H9 (cell line): ENCODE results near the gene CSF1. TPM values are rescaled to one million over a fixed set of nuclear protein-coding genes. Genes with fewer than 3 reads are reported as not detected.

ENCODE experiments used
- DNase-seq: peaks from one replicate; pipeline ENCODE4 v3.0.0-alpha.2; 2017
- H2AFZ ChIP-seq: one replicate; pipeline ENCODE4 v1.6.1; 2013; ENCODE audit warnings: mild to moderate bottlenecking, low read length, control low read depth, moderate library complexity
- H2AK5ac ChIP-seq: 2 replicates; pipeline ENCODE4 v1.6.1; 2013; ENCODE audit warnings: low read length, control low read depth, mixed read lengths; ENCODE audit not compliant: insufficient read length
- H2BK120ac ChIP-seq: one replicate; pipeline ENCODE4 v1.6.1; 2013; ENCODE audit warnings: low read depth, mild to moderate bottlenecking, low read length, control low read depth, inconsistent platforms; ENCODE audit not compliant: poor library complexity, severe bottlenecking
- H2BK12ac ChIP-seq: 2 replicates; pipeline ENCODE4 v1.6.1; 2013; ENCODE audit warnings: low read length, control low read depth, mixed read lengths, low read depth; ENCODE audit not compliant: insufficient read length
- H2BK15ac ChIP-seq: 2 replicates; pipeline ENCODE4 v1.6.1; 2013; ENCODE audit warnings: low read depth, low read length, control low read depth
- H2BK20ac ChIP-seq: one replicate; pipeline ENCODE4 v1.6.1; 2013; ENCODE audit warnings: low read depth, mild to moderate bottlenecking, low read length, control low read depth, inconsistent platforms; ENCODE audit not compliant: poor library complexity, severe bottlenecking
- H2BK5ac ChIP-seq: 2 replicates; pipeline ENCODE4 v1.6.1; 2013; ENCODE audit warnings: low read length, control low read depth, mixed read lengths; ENCODE audit not compliant: insufficient read length
- H3K14ac ChIP-seq: 2 replicates; pipeline ENCODE4 v1.6.1; 2013; ENCODE audit warnings: low read length, control low read depth; ENCODE audit not compliant: insufficient read depth
- H3K18ac ChIP-seq: 2 replicates; pipeline ENCODE4 v1.6.1; 2013; ENCODE audit warnings: low read depth, mild to moderate bottlenecking, mixed read lengths, low read length, control low read depth; ENCODE audit not compliant: insufficient read length
- H3K23ac ChIP-seq: 2 replicates; pipeline ENCODE4 v1.6.1; 2013; ENCODE audit warnings: low read length, control low read depth, mixed read lengths, low read depth; ENCODE audit not compliant: insufficient read length
- H3K23me2 ChIP-seq: 2 replicates; pipeline ENCODE4 v1.6.1; 2013; ENCODE audit warnings: low read depth, mild to moderate bottlenecking, mixed read lengths, low read length, control low read depth; ENCODE audit not compliant: insufficient read length, poor library complexity, severe bottlenecking
- H3K27ac ChIP-seq: 2 replicates; pipeline ENCODE4 v1.5.1; 2013; ENCODE audit warnings: low read length, control low read depth, mixed read lengths, low read depth; ENCODE audit not compliant: insufficient read length
- H3K27me3 ChIP-seq: 2 replicates; pipeline ENCODE4 v1.6.1; 2013; ENCODE audit warnings: low read length, control low read depth, inconsistent platforms; ENCODE audit not compliant: insufficient read depth
- H3K4ac ChIP-seq: 2 replicates; pipeline ENCODE4 v1.6.1; 2013; ENCODE audit warnings: low read depth, mild to moderate bottlenecking, control low read depth, inconsistent platforms, low read length, moderate library complexity
- H3K4me1 ChIP-seq: 2 replicates; pipeline ENCODE4 v1.6.1; 2013; ENCODE audit warnings: low read length, control low read depth, inconsistent platforms; ENCODE audit not compliant: insufficient read depth
- H3K4me2 ChIP-seq: 2 replicates; pipeline ENCODE4 v1.6.1; 2013; ENCODE audit warnings: low read length, control low read depth, mixed read lengths; ENCODE audit not compliant: insufficient read length, insufficient read depth
- H3K56ac ChIP-seq: 2 replicates; pipeline ENCODE4 v1.6.1; 2013; ENCODE audit warnings: low read depth, mild to moderate bottlenecking, mixed read lengths, low read length, control low read depth; ENCODE audit not compliant: insufficient read length
- H3K79me1 ChIP-seq: 2 replicates; pipeline ENCODE4 v1.6.1; 2013; ENCODE audit warnings: low read depth, mild to moderate bottlenecking, moderate library complexity, low read length, control low read depth, inconsistent platforms; ENCODE audit not compliant: insufficient read depth, poor library complexity, severe bottlenecking
- H3K79me2 ChIP-seq: 2 replicates; pipeline ENCODE4 v1.6.1; 2013; ENCODE audit warnings: low read length, control low read depth, inconsistent platforms; ENCODE audit not compliant: insufficient read depth
- H3K9ac ChIP-seq: 2 replicates; pipeline ENCODE4 v1.6.1; 2013; ENCODE audit warnings: low read length, control low read depth, mixed read lengths; ENCODE audit not compliant: insufficient read length; ENCODE audit errors: extremely low read depth
- H3K9me3 ChIP-seq: one replicate; pipeline ENCODE4 v1.6.1; 2013; ENCODE audit warnings: low read depth, low read length, inconsistent platforms; ENCODE audit not compliant: control insufficient read depth
- H3T11ph ChIP-seq: one replicate; pipeline ENCODE4 v1.6.1; 2013; ENCODE audit warnings: mild to moderate bottlenecking, low read length, control low read depth, inconsistent platforms
- H4K20me1 ChIP-seq: one replicate; pipeline ENCODE4 v1.6.1; 2013; ENCODE audit not compliant: control insufficient read depth, insufficient read length, insufficient read depth
- H4K5ac ChIP-seq: 2 replicates; pipeline ENCODE4 v1.6.1; 2013; ENCODE audit warnings: low read depth, mild to moderate bottlenecking, mixed read lengths, low read length, control low read depth; ENCODE audit not compliant: insufficient read length
- H4K8ac ChIP-seq: replicated peaks from 2 replicates; pipeline ENCODE4 v1.6.1; 2013; ENCODE audit warnings: low read length, control low read depth, mixed read lengths, low read depth; ENCODE audit not compliant: insufficient read length
- H4K91ac ChIP-seq: 2 replicates; pipeline ENCODE4 v1.6.1; 2013; ENCODE audit warnings: low read depth, mild to moderate bottlenecking, moderate library complexity, mixed read lengths, low read length, control low read depth; ENCODE audit not compliant: insufficient read length
- H3K27ac Mint-ChIP-seq, 3 experiments: 2 replicates in 2 of 3; 3 replicates in 1 of 3; pipeline ENCODE4 v1.8.0; 2020 to 2021; ENCODE audit warnings: mixed read lengths in 3 of 3, mild to moderate bottlenecking in 1 of 3, moderate library complexity in 1 of 3
- H3K27me3 Mint-ChIP-seq: 2 replicates; pipeline ENCODE4 v1.8.0; 2021; ENCODE audit warnings: low read depth, mild to moderate bottlenecking, moderate library complexity, mixed read lengths
- H3K36me3 Mint-ChIP-seq, 3 experiments: 2 replicates in 2 of 3; 3 replicates in 1 of 3; pipeline ENCODE4 v1.8.0; 2020 to 2021; ENCODE audit warnings: low read depth in 3 of 3, mixed read lengths in 3 of 3; ENCODE audit not compliant: insufficient read depth in 1 of 3
- H3K4me1 Mint-ChIP-seq, 2 experiments: 2 replicates each; pipeline ENCODE4 v1.8.0; 2020; ENCODE audit warnings: mixed read lengths in 2 of 2
- H3K4me3 Mint-ChIP-seq, 2 experiments: 2 replicates in 1 of 2; 3 replicates in 1 of 2; pipeline ENCODE4 v1.8.0; 2020 to 2021; ENCODE audit warnings: mild to moderate bottlenecking in 2 of 2, mixed read lengths in 2 of 2, moderate library complexity in 1 of 2
- H3K9me3 Mint-ChIP-seq, 2 experiments: 2 replicates in 1 of 2; 3 replicates in 1 of 2; pipeline ENCODE4 v1.8.0; 2020; ENCODE audit warnings: mild to moderate bottlenecking in 2 of 2, mixed read lengths in 2 of 2, moderate library complexity in 1 of 2
- CTCF ChIP-seq: fragments of 200-600 bp; sonication (generic); conservative IDR thresholded peaks from 3 replicates; pipeline ENCODE4 v1.8.0; 2021; ENCODE audit warnings: antibody characterized with exemption, mild to moderate bottlenecking
- WGBS: extraction: QIAGEN DNeasy Blood & Tissue Kit; methylation state at CpG from one replicate; pipeline ENCODE4 v1.1.7; 2013; ENCODE audit warnings: missing lambda C conversion rate, low lambda C conversion rate, mixed read lengths; ENCODE audit not compliant: insufficient read length; ENCODE audit errors: extremely low coverage; 5-methylcytosine and 5-hydroxymethylcytosine counted together
- total RNA-seq: library from RNA; stranded (reverse); gene quantifications from 2 replicates; pipeline ENCODE4 v1.2.1, GENCODE V29; 2021

The CSF1 gene
- total RNA-seq, 1 experiment from 2014 or later = 2.3 TPM

DNA sequence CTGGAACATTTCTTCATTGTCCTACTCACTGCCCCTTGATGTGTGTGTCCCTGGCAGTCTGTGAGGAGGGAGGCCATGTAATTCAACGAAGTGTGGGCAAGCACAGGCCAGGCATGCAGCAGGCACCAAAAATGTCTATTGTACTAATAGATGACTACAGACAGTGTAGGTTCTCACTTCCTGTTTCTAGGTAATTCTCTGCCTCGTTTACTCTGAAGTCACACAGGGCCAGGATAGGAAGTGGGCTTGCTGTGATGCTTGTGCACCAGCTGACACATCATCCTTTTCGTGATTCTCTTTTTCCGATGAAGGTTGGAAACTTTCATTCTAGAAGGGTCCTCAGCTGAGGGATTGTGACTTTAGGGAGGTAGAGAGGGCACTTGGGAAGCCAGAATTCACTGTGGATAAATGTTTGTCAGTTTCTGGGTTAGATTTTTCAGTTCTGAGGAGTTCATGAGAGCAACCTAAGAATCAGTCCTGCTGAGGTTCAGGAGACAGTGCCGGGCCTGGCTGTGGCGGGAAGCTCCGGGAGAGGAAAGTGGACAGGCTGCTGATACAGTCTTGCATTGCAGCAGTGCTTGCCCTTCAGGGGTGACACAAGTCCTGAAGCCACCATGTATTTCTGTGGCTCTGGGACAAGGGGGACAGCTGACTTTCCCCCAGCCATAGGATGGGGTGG, 4.3 kb upstream of the CSF1 start:
- Histone ChIP-seq H2AFZ (no peak overlapping the region), H3K79me1 (no peaks in the 10 kb centered on the region), H3K27ac (no peak overlapping the region), H3T11ph (no peak overlapping the region), H3K18ac (no peak overlapping the region), H2BK20ac (no peak overlapping the region), H2AK5ac (no peak overlapping the region), H3K9me3 (no peaks in the 10 kb centered on the region), H3K14ac (no peak overlapping the region), H2BK120ac (no peak overlapping the region), H2BK15ac (no peak overlapping the region), H4K8ac (no peak overlapping the region), H3K4me1 (no peaks in the 10 kb centered on the region), H2BK5ac (no peak overlapping the region), H3K4me2 (no peak overlapping the region), H3K4ac (no peak overlapping the region), H4K91ac (no peak overlapping the region), H4K5ac (no peak overlapping the region), H3K79me2 (no peaks in the 10 kb centered on the region), H3K9ac (no peak overlapping the region), H3K27me3 (peaks cover 16% of the 10 kb centered on the region), H3K23ac (no peak overlapping the region), H3K23me2 (peaks cover 11% of the 10 kb centered on the region), H3K56ac (no peak overlapping the region), H2BK12ac (no peak overlapping the region), H4K20me1 (no peaks in the 10 kb centered on the region)
- no peak for TF ChIP-seq CTCF
- Mint-ChIP-seq H3K27me3 (peaks cover 46% of the 10 kb centered on the region), H3K4me3 (no peak overlapping the region), H3K36me3 (no peaks in the 10 kb centered on the region; a peak in 1 of 7 replicates), H3K9me3 (no peaks in the 10 kb centered on the region), H3K27ac (no peak overlapping the region), H3K4me1 (peaks cover 31 to 37% of the 10 kb centered on the region in 2 experiments)
- WGBS = no CpG with 5 or more reads among the region's 7 CpGs
- DNase-seq = no peak
